NCI-H2171 treated with DMSO at 0.1 percent for 48 hours (cell line): ENCODE measurements around the gene SCN9A.
"Not testable (repeated sequence)": the region's sequence is repeated elsewhere in the genome, so short reads cannot be mapped to it uniquely, and the experiment has no call there.

ENCODE experiments used
- DNase-seq: peaks from one replicate; lab custom pipeline; 2025; lab: John Stamatoyannopoulos, UW

Gene SCN9A

DNA sequence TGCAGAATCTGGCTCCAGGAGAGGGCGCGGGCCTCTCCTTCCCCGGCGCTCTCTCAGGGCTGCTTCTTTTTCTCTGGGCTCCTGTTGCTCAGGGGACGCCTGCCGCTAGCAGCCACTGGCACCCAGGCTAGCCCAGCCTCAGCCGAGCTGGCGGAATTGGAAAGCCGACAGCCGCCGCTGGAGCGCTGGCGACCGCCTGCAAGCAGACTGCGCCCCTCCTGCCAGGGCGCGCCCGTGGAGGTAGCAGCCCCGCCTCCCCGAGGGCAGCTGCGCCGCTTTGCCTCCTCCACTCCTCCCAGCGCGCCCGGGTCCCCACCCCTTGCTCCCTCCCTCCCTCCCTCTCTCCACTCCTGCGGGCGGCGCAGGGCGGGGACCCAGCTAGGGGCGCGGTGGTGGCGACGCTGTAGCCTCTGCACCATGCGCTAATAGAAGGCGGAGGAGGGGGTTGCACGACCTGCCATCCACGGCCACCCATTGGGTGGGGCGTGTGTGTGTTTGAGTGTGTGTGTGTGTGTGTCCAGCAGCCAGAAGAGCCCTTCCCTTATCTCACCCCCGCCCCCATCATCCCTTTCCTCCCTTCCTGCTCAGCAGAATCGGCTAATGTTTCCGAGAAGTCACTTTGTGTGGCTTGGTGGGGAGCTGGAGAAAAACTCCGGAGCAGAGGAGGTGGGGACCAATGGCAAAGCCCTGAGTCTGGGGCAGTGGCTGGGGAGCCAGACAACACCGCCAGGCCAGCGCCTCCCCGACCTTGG is at the start of gene SCN9A:
SCN9A (minus strand) TSS at position 209 of the 752 bp plus-strand sequence. CDS start 64,188 bp downstream, outside the sequence.
- peak; percentile 80 for DNase-seq

DNA sequence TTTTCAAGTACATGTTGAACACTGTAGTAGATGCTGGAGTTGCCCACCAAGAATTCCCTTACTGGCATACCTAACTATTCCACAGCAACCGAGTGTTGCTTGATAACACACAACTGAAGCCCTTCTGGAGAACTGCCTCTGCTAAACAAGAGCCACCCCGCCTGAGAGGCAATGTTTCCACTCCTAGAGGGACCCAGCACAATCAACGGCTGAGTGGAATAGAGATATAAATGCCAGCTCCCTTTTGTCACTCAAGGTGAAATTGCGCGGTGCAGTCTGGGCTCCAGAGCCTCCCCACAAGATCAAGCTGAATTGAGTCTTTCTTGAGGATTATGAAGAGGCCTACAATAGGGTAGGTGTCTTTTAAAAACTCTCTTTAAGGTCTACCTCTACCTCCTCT is 49.1 kb upstream of the SCN9A start:
- no peak for DNase-seq

GRCh38 chr2:166419616-166419934 is 43.8 kb upstream of the SCN9A start:
- DNase-seq = peak; percentile 27

DNA sequence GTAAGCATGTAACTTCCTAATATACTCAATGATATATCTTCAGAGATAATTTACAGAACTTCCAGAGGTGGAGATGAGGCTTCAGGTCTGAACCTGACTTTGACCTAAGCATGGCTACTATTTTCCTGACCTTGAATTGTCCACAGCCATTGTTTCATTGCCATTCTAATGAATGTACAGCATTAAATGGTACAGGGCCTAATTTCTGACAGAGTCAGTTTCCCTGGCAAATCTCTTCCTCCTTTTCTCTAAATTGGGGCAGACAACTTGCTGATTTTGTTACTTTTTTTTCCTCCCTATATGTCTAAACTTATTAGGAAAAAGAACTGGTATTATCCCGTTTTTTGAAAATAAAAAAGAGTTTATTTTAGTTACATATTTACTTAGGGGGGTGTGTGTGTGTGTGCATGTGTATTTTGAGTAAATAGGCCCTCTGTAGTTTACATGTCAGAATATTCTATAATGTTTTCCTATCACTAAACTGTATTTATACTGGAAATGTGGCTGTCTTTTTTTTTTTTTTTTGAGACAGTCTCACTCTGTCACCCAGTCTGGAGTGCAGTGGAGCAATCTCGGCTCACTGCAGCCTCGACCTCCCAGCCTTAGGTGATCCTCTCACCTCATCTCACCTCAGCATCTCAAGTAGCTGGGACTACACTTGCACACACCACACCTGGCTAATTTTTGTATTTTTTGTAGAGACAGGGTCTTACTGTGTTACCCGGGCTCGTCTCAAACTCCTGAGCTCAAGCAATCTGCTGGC is 43.3 kb upstream of the SCN9A start:
- no peak for DNase-seq

DNA sequence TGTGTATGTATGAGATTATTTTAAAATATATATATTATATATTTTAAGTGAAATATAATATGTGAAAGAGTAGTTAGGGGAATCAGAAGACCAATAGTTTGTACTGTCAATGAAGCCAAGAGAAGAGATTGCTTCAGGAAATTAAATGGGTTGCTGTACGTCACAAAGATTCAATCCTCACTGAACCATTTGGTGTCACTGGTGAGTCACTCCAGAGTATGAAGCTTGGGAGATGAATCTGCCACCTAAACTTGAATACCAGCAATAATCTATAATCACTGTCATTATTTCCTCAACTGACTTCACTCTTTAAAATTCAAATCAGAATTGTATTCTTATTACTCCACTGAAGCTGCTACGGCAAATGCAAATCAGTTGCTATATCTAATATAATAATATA is 41.9 kb upstream of the SCN9A start:
- DNase-seq = peak; percentile 12

DNA sequence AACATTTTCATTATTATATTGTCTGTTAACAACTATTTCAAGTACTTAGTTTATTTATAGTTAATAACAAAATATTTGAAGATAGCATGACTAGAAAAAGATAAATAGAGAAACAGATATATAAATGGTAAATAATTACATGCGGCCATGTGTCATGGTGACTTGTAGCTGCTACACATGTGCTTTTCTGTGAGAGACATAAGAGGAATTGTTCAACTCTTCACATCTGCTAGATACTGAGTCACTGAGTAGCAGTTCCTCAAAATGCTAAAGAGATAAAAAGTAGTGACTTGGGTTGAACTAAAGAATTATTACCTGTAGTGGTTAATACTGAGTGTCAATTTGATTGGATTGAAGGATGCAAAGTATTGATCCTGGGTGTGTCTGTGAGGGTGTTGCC is 37.5 kb upstream of the SCN9A start:
- DNase-seq = no peak

DNA sequence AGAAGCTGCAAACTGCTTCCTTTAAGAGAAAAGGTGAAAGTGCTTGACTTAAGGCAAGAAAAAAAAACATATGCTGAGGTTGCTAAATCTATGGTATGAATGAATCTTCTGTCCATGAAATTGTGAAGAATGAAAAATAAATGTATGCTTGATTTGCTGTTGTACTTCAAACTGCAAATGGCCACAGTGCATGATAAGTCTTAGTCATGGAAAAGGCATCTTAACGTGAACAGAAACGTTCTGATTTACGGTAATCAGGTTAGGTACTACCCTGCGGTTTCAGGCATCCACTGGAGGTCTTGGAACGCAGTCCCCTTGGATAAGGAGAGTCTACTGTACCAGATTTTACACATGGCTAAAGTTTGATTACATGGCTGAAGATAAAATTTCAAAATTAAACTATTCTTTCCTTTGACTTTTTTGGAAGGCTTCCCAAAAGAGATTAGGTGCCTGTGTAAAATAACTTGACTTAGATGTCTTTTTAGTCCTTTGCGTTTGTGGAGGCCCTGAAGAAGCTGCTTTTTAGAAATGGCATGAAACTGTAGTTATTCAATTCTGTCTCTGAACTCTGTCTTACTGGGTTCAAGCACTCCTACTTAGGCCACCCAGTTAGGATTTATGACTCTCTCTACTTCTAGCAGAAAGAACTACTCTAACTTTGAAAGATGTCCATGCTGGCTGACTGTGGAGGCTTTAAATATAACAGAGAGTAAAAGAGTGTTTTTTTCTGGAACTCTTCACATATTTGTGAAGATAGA is 35.9 kb upstream of the SCN9A start:
- DNase-seq = no peak

DNA sequence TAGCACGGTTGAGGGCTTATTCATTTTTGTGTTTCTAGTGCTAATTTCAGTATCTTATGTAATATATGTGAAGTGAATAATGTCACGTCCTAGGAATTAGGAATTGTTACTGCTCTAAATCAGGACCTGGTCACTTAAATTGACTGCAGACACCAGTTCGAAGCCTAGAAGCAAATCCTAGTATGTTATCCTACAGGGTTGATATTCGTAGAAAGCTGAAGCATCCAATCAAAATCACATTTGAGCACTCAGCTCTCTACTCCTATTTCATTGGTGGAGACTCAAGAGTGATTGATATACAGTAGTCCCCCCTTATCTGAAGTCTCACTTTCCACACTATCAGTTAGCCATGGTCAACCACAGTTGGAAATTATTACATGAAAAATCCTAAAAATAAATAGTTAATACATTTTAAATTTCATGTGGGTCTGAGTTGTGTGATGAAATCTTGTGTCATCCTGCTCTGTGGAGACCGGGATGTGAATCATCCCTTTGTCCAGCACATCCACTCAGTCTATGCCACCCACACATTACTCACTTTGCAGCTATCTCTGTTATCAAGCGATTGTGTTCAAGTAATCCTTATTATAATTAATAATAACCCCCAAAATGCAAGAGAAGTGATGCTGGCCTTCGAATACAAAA is 35.2 kb upstream of the SCN9A start:
- DNase-seq = no peak

- DNase-seq = not testable (repeated sequence)
Observed at GRCh38 chr2:166407746-166408145, 32.0 kb upstream of the SCN9A start.

GRCh38 chr2:166406374-166406773 is 30.6 kb upstream of the SCN9A start:
- DNase-seq = no peak

- DNase-seq = no peak
Observed at GRCh38 chr2:166405569-166405926, 29.8 kb upstream of the SCN9A start.

- DNase-seq = no peak
Observed at GRCh38 chr2:166404831-166405568, 29.3 kb upstream of the SCN9A start.

DNA sequence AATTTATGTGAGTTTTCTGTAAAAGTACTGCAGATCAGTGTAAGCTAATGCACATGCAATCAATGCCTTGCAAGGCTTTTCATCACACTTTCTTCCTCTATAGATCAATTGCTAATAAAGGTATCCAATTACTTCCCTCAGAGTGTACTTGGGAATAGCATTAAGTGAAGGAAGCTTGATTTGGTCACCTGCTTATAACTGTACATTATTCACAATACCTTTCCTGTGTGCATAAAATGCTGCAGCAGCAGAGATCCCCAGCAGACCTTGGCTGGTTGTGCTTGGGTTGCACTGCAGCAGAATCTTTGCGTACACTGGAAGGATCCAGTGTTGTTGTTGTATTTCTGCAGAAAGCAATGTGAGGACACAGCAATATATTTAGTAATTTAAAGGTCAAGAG is 18.5 kb upstream of the SCN9A start:
- DNase-seq = no peak

DNA sequence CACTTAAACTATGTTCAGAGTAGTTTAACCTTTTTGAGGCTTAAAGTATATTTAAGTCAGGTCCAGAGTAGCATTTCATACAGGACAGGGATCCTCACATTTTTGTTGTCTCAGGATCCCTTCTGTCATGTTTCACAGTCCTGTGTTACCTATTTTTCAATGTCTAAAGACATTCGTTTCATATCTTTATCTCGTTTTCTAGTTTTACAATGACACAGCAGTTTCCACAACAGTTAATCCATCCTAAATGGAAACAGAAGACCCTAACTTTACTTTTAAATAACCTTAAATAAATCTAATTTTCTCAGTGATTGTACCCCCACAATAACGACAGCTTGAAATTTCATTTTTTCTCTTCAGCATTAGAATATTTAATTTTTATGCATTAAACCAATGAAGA is 17.3 kb upstream of the SCN9A start:
- DNase-seq = no peak

DNA sequence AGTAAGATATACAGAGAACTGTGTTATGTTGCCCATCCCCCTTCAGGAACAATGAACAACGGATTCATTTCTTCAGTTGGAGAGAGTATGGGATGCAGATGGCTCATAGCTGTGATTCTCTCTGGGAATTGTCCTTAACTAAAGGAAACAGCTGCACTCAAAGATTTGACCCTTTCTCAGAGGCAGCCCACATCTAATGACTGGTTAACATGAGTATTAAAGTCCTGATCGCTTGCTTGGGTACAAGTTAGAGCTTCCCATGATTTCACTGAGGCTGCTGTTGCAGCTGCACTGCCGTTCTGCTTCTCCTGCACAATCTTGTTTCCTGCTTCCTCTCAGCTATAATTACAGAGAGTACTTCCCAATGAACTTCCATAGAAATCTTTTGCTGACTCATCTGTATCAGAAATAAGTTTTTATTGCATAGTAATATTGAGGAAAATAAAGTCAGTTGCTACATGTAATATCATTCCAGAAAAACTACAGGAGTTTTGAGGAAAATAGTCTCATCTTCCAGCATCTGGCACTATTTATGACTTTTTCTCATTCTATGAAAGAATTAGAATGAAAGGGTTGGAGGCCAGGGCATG is 12.8 kb upstream of the SCN9A start:
- no peak for DNase-seq

DNA sequence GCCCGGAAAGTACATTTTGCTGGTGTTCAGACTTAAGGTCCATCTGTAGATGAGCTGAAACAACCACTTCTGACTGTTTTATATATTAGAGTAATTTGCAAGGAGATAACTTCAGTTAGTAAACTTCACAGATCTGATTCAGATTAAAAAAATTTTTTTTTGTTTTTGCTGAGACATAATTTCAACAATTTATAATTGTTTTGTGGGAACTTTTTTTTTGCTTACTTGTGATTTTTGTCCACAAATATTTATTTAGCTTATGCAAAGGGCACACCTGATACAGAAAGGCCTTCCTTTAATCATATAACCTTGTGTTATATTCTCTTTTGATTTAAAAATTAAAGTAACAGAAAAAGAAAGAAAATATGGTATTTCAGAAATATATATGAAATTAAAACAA is 9.6 kb upstream of the SCN9A start:
- DNase-seq = no peak

DNA sequence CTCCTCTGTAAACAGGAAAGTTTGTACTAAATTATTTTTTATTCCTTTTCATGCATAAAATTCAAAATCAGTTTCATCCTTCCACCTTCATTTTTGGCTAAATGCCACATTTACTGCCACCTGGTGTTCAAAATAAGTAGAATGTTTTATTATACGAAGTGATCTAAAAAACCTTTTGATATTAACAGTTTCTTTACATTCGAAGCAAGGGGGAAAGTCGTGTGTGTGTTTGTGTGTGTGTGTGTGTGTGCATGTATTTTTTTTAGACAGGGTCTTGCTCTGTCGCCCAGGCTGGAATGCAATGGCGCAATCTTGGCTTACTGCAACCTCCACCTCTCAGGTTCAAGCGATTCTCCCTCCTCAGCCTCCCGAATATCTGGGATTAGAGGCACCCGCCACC is 9.0 kb upstream of the SCN9A start:
- peak; percentile 19 for DNase-seq

GRCh38 chr2:166382448-166382847 is 6.7 kb upstream of the SCN9A start:
- DNase-seq = no peak

- DNase-seq = no peak
Observed at GRCh38 chr2:166380615-166381014, 4.9 kb upstream of the SCN9A start.

GRCh38 chr2:166376873-166377272 is 1.1 kb upstream of the SCN9A start:
- no peak for DNase-seq

GRCh38 chr2:166376488-166376828 is 714 bp upstream of the SCN9A start:
- DNase-seq = no peak
